KG1 (cell line): ENCODE measurements around the gene SNW1.
A peak's percentile ranks its signal among the peaks of the same experiment; 100 is the strongest.
"Not testable (repeated sequence)": the region's sequence is repeated elsewhere in the genome, so short reads cannot be mapped to it uniquely, and the experiment has no call there.

Experiments
- DNase-seq: peaks from one replicate; lab custom pipeline; 2025; lab: John Stamatoyannopoulos, UW

The SNW1 gene

DNA sequence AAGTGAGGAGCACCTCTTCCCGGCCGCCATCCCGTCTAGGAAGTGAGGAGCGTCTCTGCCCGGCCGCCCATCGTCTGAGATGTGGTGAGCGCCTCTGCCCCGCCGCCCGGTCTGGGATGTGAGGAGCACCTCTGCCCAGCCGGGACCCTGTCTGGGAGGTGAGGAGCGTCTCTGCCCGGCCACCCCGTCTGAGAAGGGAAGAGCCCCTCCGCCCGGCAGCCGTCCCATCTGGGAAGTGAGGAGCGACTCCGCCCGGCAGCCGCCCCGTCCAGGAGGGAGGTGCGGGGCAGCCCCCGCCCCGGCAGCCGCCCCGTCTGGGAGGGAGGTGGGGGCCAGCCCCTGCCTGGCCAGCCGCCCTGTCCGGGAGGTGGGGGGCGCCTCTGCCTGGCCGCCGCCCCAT is 13.5 kb downstream of the SNW1 start:
- DNase-seq, result not testable (repeated sequence)

DNA sequence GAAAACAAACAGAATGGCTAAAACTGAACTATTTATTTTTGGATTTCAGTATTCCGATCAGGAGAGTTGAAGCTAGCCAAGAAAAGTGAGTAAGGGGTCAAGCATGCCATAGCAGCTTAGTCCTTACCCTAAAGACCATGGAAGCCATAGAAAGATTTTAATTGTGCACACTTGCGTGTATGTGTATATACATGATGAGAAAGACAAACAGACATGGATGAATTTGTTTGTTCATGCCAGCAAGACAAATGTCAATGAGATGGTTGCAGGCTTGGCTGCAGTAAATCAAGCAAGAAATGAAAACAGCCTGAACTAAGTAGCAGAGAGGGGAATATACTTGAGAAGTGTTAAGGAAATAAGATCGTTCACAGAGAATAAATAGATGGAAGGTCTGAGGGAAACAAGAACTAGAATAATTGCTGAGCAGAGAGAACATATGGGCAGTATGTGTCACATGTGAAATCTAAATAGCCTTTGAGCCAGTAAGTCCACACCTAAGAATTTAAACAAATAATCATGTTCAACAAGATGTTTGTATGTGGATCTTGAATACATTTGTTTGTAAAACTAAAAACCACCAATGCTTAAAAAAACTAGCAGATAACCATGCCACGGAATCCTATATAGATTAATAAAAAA is 14.8 kb downstream of the SNW1 start:
- no peak for DNase-seq

DNA sequence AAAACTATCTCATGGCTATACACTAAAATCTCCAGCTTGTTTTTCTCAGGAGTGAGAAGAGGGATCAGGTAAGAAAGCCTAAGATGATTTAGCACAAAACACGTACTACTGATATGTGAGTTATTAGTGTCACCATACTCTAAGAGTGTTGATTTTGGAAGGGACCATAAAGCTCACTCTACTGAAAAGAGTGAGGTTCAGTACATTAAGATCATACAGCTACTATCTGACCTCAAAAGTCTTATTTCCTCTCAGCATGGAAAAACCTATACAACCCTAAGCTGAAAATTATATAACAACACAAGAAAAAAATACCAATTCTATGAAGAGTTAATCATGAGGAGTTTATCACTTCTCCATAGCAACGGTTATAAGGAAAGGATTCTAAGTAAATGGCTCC is 19.5 kb downstream of the SNW1 start:
- DNase-seq, result no peak

DNA sequence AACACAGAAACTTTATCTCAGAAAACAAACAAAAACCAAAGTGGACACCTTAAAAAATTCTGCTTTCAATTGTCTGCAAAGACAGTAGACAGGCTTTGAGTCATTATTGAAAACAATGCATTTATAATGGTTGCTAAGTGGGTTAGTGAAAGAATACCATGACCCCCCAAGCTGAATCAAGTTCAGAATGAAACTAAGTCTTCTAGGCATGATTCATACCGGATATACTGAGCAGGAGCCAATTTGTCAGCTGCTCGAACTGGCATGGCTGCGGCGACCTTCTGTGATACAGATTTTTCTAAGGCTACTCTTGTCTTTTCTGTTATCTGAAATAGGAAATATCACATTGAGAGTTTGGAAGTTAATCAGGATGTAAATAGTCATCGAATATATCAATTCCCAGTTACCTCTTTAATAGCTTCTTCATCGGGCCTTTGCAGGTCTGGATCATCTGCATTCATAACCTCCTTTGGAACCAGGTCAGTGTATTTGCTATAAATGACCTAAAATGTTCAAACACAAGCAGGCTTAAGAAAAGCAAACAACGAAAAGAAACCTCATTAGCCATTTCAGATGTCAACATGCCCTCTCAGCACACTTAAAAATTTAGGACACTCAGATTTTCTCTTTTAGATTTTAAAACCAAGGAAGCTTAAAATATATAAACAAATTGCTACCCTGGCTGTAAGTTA is 22.3 kb downstream of the SNW1 start:
- DNase-seq, result no peak

DNA sequence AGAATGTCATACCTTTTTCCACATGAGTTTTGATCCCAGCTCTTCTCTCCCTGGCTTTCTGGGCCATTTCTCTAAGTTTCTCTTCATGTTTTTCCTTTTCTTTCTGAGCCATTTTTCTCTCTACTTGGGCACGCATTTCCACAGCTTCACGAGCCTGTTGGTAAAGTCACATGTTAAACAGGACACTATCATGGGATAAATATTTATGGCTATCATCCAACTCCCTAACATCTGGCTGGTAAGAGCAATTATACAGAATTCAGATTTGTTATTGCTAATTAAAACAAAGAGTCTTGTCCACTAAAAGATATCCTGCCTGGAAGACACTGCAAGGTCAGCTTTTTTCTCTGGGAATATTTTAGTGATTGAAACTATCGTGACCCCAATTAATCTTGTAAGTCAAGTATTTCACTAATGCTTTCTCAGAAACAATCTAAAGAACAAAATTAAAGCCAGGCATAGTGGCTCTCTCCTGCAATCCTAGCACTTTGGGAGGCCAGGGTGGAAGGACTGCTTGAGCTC is 29.9 kb downstream of the SNW1 start:
- DNase-seq, result no peak

DNA sequence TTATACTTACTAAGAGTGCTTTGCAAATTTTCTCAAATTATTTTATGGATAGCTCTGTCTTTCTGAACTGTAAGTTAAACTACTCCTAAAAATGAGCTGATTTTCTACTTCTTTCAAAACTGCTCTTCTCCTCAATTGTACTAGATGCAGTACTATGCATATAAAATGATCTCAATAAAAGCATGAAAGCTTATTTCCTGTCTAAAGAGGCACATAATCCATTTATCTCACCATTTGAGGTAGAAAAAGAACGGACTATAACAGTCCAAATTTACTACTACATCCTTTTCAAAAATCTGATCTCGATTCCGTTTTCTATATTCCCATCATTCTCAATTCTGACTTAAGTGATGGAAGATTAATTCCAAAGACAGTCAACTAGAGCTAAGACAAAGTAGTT is 38.7 kb downstream of the SNW1 start:
- no peak for DNase-seq

DNA sequence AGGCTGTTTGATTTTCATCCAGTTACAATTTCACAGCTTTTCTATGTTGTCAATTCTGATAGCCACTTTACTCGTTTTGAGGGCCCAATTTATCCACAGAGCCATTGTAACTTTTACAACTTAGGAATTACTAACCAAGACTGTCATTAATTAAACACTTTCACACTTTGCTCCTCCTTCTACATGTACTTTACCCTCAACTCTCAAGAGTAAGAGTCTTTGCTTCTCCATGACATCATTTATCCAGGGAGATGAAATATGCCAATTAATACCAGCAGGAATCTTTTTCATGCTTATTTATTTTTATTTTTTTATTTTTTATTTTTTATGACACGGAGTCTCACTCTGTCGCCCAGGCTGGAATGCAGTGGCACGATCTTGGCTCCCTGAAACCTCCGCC is 39.5 kb downstream of the SNW1 start:
- no peak for DNase-seq

DNA sequence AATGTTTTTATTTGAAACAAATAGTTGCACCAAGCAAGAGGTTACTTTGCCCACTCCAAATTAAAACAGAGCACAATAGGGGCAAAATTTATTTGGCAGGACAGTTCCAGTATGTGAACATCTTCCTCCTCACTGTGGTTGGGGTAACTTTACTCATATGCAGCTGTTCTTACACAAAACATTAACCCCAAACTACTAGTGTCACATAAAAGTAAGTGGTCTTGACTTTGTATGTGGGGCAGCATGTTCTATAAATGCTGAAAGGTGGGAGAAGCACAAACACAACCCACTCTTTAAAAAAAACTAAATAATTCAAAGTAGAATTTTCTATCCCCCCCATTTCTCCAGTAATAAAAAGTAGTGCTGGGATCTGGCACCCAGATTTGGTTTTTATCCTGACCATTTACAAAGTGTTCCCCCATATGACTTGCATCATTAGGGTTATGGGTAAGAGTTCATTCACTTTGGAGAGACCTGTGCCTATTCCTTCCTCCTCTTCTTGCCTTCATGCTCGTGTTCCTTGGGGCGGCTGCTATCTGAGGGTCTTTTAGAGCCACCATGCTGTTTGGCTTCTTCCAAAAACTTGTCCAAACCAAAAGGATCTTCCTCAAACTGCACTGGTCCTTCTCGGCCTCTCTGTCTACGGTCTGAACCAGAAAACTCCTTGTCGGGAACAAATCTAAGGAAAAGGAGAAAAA is 43.2 kb downstream of the SNW1 start:
- DNase-seq, result no peak

DNA sequence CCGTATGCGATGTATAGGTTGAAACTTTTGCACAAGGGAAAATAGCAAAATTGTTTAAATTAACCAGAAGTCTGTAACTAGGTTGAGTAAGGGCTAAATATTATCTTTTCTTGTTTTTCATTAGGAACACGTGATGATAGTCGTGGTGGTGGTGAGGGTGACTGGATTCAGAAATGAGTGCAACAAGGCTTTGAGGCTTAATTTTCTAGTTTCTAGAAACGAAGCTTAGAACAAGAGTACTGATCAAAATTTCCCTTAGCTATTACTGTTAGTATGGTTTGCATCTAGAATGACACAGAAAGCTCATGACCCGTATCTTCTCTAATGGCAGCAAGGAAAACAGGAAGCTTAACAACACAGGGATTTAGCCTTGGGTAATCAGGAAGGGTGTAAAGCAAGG is 46.0 kb downstream of the SNW1 start:
- DNase-seq, result no peak

DNA sequence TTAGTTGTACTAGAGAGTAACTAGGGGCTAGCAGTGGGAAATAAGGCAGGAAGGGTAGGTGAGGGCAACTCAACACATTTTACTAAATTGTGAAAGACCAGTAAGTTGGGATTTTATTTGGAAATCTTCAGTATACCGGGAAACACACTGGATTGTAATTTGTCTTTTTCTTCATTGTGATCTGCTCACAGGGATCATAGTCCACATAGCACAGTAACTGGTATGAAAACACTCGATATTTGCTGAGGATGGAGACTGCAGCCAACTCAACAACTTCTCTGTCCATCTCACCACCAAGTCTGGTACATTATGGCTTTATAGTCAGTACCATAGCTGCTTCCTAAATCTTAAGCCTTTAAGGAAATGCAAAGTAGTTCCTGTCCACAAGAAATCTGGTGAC is 50.6 kb downstream of the SNW1 start:
- no peak for DNase-seq

DNA sequence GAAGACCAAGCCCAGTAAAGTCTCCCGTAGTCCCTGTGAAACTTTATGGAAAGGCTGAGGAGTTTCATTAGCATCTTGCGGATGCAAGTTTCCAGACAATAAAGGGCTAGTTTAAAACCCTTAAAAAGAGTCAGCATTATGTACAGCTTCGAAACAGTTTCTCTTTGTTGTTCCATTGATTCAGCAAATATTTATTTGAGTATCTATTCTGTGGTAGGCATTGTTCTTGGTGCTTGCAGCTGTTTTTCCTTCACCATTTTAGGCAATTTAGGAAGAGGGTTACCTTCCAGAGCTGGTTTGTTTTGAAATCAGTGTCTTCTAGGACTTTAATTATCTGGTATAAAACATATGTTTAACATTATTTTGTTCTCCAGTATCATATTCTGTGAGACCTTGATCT is 51.5 kb downstream of the SNW1 start:
- DNase-seq, result no peak

DNA sequence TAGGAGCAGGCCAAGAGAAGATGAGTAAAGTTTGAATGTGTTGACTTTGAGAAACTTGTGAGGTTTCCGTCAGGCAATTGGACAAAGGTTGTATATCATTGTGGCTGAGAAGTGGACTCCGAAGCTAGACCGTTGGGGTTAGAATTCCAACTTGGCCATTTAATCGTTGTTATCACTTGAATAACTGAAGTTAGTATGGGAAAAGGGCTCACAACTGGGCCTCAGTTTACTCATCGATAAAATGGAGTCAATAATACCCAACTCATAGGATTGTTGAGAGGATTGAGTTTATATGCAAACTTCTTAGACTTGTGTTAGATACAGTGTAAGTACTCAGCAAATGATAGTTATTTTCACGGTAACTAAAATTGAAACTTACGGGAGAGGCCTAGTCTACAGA is 52.2 kb downstream of the SNW1 start:
- DNase-seq, result no peak

DNA sequence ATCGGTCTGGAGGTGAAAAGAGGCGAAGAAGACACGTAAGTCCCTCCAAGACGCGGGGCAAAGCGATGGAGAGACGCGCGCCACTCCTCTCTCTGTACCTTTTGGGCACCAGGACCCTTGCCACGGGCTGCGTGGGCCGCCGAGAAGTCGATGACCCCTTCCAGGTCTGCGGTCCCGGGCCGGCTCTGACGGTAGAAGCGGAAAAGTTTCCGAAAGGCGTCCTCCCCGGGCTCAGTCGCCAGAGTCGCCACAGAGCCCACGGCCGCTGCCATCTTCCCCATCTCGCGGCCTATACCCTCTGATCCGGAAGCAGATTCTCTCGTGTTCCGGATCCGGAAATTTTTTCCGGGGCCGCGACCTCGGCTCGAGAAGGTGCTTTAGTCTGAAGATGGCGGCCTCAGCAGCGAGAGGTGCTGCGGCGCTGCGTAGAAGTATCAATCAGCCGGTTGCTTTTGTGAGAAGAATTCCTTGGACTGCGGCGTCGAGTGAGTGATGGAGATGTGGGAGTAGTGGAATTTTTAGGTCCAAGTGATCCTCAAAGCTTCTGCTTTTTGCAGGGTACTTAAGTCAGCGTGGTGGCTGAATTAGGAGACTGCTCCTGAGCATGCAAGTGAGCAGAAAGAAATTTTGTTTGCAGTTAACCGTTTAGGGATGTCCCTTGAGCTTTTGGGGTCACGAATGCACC is 53.1 kb downstream of the SNW1 start, which contains the start of the genes ALKBH1 and SLIRP:
Gene ALKBH1, minus strand, starts transcription at position 300 of the 685 bp plus-strand sequence. Its CDS starts 19 bp downstream, at position 281.
Gene SLIRP, plus strand, starts transcription at position 380 of the 685 bp plus-strand sequence. Its CDS starts 9 bp downstream, at position 389.
- peak; percentile 88 for DNase-seq

DNA sequence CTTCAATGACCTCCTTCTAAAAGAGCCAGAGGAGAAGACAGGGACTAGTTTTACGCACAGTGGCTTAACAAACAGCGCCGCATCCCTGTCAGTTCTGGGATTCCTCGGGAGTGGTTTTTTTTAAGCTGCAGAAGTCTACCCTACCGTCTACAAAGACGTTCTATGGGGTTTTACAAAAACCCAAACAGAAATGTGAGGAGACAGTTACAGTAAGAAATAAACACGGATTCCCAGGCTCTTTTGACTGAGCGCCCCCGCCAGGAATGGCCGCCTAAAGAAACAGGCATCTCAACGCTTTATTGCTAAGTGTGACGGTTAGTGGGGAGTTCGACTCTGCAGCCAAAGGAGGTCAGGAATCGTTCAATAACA is 53.6 kb downstream of the SNW1 start:
- peak; percentile 59 for DNase-seq

DNA sequence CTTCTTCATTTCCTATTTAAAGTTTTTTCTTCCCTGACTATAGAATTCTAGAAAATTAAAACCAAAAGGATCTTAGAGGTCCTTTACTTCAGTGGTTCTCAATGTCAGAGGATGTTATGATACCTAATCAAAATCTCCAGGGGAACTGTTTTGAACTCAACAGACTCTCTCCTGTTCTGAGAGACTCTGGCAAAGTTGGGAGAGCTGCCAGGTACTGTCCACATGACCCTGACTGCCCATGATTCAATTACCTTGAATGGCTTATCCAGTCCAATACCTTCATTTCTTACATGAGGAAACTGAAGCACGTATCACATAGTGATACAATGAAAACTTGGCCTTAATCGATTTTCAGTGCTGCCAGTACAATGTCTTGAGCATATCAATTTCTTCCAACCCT is 69.7 kb downstream of the SNW1 start:
- DNase-seq, result no peak

DNA sequence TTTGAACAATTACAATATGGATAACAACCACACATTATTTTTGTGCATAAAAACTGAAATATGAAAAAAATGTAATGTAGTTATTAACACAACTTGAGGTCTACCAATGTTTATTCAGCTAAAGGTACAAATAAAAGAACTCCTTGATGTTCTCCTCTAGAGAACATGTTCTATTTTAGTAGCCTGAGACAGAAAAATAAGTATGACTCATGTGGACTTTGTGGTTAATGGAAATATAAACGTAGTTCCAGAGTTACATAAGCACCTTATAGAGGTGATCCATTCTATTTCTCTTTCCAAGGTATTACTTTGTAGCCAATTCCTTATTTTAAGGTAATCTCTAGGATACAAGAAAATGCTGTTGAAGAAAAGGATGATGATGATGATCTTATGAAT is 78.8 kb downstream of the SNW1 start:
- DNase-seq, result no peak

DNA sequence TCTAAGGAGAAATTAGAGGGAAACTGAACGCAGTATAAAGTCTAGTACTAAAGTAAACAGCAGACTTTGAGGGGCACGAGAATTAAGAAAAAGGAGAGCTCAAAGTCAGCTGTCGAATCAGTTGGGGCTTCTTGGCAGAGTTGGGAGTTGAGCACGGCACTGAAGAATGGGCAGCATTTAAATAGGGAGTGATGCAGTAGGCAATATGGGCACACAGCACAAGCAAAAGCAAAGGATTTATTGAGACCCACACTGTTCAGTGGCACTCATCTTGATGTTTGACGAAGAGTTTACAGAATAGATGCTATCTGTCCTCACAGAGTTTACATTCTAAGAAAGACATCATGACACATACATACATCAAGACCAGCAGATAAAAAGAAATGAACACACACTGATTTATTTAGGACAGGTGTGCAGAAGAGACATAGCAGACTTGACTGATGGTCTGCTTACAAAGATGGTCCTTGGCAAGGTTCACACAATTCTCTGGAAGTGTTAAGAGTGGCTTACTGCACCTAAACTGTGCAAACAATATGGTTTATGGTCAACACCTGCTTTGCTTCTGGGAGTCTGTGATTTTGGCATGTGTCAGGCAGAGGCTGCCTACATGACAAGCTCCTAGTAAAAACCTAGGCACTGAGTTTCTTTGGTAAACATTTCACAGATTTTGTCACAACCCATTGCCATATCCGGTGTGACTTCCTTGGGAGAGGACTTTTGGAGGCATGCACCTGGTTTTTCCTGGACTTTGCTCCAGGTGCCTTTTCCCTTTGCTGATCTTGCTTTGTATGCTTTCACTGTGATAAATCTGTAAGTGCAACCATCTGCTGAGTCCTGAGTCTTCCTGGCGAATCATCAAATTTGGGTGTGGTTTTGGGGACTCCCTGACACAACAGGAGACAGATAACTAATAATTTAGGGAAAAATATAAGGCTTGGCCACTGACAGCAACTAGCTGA is 79.5 kb downstream of the SNW1 start:
- no peak for DNase-seq

DNA sequence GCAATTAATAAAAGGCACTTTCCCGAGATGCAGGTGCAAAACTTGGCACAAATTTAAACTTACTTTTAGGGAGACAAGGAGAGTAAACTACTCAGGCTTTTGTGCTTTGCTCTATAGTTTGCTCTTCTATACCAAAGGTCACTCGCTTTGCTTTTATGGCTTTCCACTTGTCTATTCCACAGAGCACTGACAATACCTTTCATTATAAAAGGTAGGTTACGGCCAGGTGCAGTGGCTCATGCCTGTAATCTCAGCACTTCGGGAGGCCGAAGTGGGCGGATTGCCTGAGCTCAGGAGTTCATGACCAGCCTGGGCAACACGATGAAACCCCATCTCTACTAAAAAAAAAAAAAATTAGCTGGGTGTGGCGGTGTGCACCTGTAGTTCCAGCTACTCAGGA is 86.0 kb downstream of the SNW1 start:
- DNase-seq, result no peak

DNA sequence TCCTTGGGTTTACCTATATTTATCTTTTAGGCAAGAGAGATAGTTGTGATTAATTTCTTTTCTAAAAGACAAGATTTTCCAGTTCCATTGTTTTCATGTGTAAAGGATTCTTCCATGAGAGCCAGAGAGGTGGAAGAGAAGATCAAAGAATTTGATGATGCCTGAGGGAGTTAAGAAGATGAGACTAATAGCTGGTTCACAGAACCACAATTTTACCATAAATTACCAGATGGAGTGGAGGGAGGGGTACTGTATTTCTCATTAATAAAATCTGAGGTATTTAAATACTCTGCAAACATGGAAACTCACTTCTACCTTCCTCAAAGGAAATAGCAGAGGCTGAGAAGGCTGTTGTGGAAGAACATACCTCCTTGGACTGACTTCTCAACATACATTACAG is 87.8 kb downstream of the SNW1 start:
- no peak for DNase-seq
